Measurements from ENCODE around the gene CHRM3.
"Not testable (repeated sequence)": the region's sequence is repeated elsewhere in the genome, so short reads cannot be mapped to it uniquely, and the experiment has no call there.

CHRM3 gene

GRCh38 chr1:239386453-239387303, at the start of gene CHRM3:
Gene CHRM3 (plus strand): TSS chr1:239386568. CDS start chr1:239907452, 520,884 bp downstream.
- DNase-seq, result peak; percentile 79

GRCh38 chr1:239337799-239338430, 48.5 kb upstream of the CHRM3 start:
- DNase-seq, result no peak

- no peak for DNase-seq
Observed at GRCh38 chr1:239347776-239348175, 38.6 kb upstream of the CHRM3 start.

GRCh38 chr1:239348635-239349353, 37.6 kb upstream of the CHRM3 start:
- no peak for DNase-seq

GRCh38 chr1:239349699-239350098, 36.7 kb upstream of the CHRM3 start:
- DNase-seq, result no peak

- no peak for DNase-seq
Observed at GRCh38 chr1:239353536-239353935, 32.8 kb upstream of the CHRM3 start.

GRCh38 chr1:239354231-239354630, 32.1 kb upstream of the CHRM3 start:
- no peak for DNase-seq

GRCh38 chr1:239357867-239358266, 28.5 kb upstream of the CHRM3 start:
- no peak for DNase-seq

- no peak for DNase-seq
Observed at GRCh38 chr1:239361403-239361802, 25.0 kb upstream of the CHRM3 start.

- DNase-seq, result no peak
Observed at GRCh38 chr1:239363930-239364329, 22.4 kb upstream of the CHRM3 start.

GRCh38 chr1:239367196-239367810, 19.1 kb upstream of the CHRM3 start:
- DNase-seq, result no peak

GRCh38 chr1:239368436-239369109, 17.8 kb upstream of the CHRM3 start:
- DNase-seq, result no peak

GRCh38 chr1:239370869-239371268, 15.5 kb upstream of the CHRM3 start:
- DNase-seq, result not testable (repeated sequence)

- no peak for DNase-seq
Observed at GRCh38 chr1:239382666-239383065, 3.7 kb upstream of the CHRM3 start.

- DNase-seq, result no peak
Observed at GRCh38 chr1:239383714-239384113, 2.7 kb upstream of the CHRM3 start.

- peak; percentile 7 for DNase-seq
Observed at GRCh38 chr1:239387304-239388158, 1.2 kb downstream of the CHRM3 start.

- no peak for DNase-seq
Observed at GRCh38 chr1:239388159-239388485, 1.8 kb downstream of the CHRM3 start.

GRCh38 chr1:239388578-239388977, 2.2 kb downstream of the CHRM3 start:
- DNase-seq, result no peak

GRCh38 chr1:239389703-239390102, 3.3 kb downstream of the CHRM3 start:
- no peak for DNase-seq

- no peak for DNase-seq
Observed at GRCh38 chr1:239392271-239392670, 5.9 kb downstream of the CHRM3 start.

GRCh38 chr1:239394107-239394506, 7.7 kb downstream of the CHRM3 start:
- DNase-seq, result no peak

GRCh38 chr1:239413916-239414315, 27.5 kb downstream of the CHRM3 start:
- DNase-seq, result no peak

All from NCI-H510A treated with DMSO at 0.1 percent for 48 hours (cell line).